ENCODE data around the gene ZSCAN16. TPM values are rescaled to one million over a fixed set of nuclear protein-coding genes. Genes with fewer than 3 reads are reported as not detected.

The ZSCAN16 gene
- total and polyA plus RNA-seq, 2 donors (not counting 1 experiment from before 2014, with no cell fraction given): 5.4 to 15.4 TPM

DNA sequence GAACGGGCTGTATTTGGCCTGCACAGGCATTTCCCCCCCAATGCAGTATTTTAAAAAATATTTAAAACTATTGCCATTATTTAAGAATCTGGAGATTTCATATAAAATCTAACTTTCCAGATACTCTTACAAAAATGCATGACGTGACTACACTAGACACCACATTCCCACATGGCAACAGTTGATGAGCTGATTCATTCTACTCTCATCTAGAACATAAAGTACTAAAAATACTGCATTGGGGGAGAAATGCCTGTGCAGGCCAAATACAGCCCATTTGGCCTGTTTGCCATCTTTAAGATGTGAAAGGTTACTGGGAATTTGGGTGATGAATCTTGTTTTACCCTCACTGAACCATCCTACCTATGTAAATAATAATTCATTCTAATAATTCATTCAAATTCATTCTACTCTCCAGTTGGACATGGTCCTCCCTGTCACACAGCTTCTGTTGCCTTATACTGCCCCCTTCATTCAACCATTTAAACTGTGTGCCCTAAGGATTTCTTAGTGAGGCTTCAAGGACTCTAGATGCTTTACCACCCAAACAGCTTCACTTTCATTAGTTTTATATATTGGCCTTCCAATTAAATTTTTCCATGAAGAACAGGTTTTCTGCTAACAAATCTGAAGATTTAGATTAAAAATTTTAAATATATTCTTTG, 6.9 kb upstream of the ZSCAN16 start:
- TF ChIP-seq EZH2 (IDR thresholded peaks at IDR 0.05; ENCODE audit: borderline replicate concordance, insufficient read depth, low read depth, low read length, poor library complexity, severe bottlenecking): no peak
- TF ChIP-seq, protein P1, sequence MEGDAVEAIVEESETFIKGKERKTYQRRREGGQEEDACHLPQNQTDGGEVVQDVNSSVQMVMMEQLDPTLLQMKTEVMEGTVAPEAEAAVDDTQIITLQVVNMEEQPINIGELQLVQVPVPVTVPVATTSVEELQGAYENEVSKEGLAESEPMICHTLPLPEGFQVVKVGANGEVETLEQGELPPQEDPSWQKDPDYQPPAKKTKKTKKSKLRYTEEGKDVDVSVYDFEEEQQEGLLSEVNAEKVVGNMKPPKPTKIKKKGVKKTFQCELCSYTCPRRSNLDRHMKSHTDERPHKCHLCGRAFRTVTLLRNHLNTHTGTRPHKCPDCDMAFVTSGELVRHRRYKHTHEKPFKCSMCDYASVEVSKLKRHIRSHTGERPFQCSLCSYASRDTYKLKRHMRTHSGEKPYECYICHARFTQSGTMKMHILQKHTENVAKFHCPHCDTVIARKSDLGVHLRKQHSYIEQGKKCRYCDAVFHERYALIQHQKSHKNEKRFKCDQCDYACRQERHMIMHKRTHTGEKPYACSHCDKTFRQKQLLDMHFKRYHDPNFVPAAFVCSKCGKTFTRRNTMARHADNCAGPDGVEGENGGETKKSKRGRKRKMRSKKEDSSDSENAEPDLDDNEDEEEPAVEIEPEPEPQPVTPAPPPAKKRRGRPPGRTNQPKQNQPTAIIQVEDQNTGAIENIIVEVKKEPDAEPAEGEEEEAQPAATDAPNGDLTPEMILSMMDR (IDR thresholded peaks at IDR 0.05): no peak
- no peak overlapping the region for H3K27ac Mint-ChIP-seq
- Histone ChIP-seq H3K4me3 (ENCODE audit: control extremely low read depth in 1 of 5, extremely low read depth in 1 of 5, insufficient read depth in 1 of 5, low read depth in 2 of 5, low read length in 4 of 5) (no peak overlapping the region), H3K27me3 (replicated peaks in 1 of 4; ENCODE audit: control extremely low read depth in 1 of 4, control insufficient read depth in 3 of 4, insufficient read depth in 4 of 4, low read length in 3 of 4) (no peaks in the 10 kb centered on the region), H3K36me3 (replicated peaks in 1 of 2; ENCODE audit: control extremely low read depth in 1 of 2, control insufficient read depth in 1 of 2, extremely low read depth in 1 of 2, insufficient read depth in 2 of 2, low read length in 1 of 2) (peaks cover 4 to 26% of the 10 kb centered on the region in 2 experiments), H3K4me1 (ENCODE audit: control insufficient read depth in 2 of 2, insufficient read depth in 2 of 2, low read length in 2 of 2) (no peaks in the 10 kb centered on the region), H2AFZ (ENCODE audit: insufficient read depth, low read depth, low read length, poor library complexity, severe bottlenecking) (no peak overlapping the region), H3K9me3 (ENCODE audit: control extremely low read depth in 1 of 3, control insufficient read depth in 2 of 3, insufficient read depth in 1 of 3, low read length in 2 of 3) (no peaks in the 10 kb centered on the region), H3K9ac (ENCODE audit: low read length) (no peak overlapping the region), H3K79me2 (ENCODE audit: control insufficient read depth, insufficient read depth, low read length) (no peaks in the 10 kb centered on the region), H3K4me2 (replicated peaks; ENCODE audit: low read depth, low read length, poor library complexity, severe bottlenecking) (no peak overlapping the region), H4K20me1 (ENCODE audit: control insufficient read depth, insufficient read depth, low read length, poor library complexity, severe bottlenecking) (no peaks in the 10 kb centered on the region), H3K27ac (ENCODE audit: low read length in 2 of 2) (no peak overlapping the region)
- H3K4me1 Mint-ChIP-seq: no peaks in the 10 kb centered on the region
- intact Hi-C loops (cut with micrococcal nuclease): no loop called here
- DNase-seq (no peak), ATAC-seq (ENCODE audit: low read depth) (no peak)
- ChIA-PET POLR2A (interaction anchor here (0.5 to 0.6 kb wide), 2 partner anchors 37 to 244 kb away, joined by 3 to 4 read pairs; partner anchors contain the start of gene ZNF165), CTCF (interaction anchor here (1.0 kb wide), 2 partner anchors 19 to 239 kb away, joined by 3 read pairs; no protein-coding TSS in a partner anchor)
- no peaks in the 10 kb centered on the region for H3K9me3 Mint-ChIP-seq (ENCODE audit: insufficient read depth)
- WGBS (ENCODE audit: insufficient coverage): no CpG with 5 or more reads among the region's 2 CpGs
- H3K4me3 Mint-ChIP-seq: no peak overlapping the region
- H3K27me3 Mint-ChIP-seq: no peaks in the 10 kb centered on the region

DNA sequence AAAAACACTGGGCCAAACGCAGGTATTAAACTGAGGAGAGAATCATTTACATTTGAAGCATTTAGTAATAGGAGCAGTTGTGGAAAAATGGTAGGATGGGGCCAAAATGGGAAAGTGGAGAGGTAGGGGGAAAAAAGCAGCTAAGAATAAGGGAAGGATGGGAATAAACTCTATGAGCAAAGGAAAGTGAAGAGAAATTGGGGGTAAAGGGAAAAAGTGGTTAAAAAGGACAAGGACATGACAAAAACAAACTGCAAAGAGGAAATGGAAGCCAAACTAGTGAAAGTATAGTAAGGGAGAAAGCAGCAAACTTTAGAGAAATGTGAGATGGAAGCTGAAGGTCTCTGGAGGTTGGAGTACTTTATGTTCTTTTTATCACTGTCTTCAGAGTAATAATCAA, 6.2 kb upstream of the ZSCAN16 start:
- POLR2A ChIA-PET: interaction anchor here (0.6 kb wide), 1 partner anchor 38 kb away, joined by 4 read pairs; the partner anchor contains the start of gene ZNF165
- no peak for ATAC-seq (ENCODE audit: low read depth)

More for the DNA sequence above, 6.2 kb upstream of the ZSCAN16 start:
- no peaks in the 10 kb centered on the region for H3K4me1 ChIP-seq (ENCODE audit: control insufficient read depth in 2 of 2, insufficient read depth in 2 of 2, low read length in 2 of 2)
- peaks cover 6% of the 10 kb centered on the region for H3K79me2 ChIP-seq (ENCODE audit: control insufficient read depth, insufficient read depth, low read length)
- H3K4me2 ChIP-seq (replicated peaks; ENCODE audit: low read depth, low read length, poor library complexity, severe bottlenecking): no peak overlapping the region
- no CpG with 5 or more reads among the region's 1 CpG for WGBS (ENCODE audit: insufficient coverage)
- H3K27ac ChIP-seq (ENCODE audit: low read length in 2 of 2): no peak overlapping the region
- no peak for DNase-seq
- Mint-ChIP-seq H3K4me3 (no peak overlapping the region), H3K9me3 (ENCODE audit: insufficient read depth) (no peaks in the 10 kb centered on the region), H3K27ac (no peak overlapping the region), H3K4me1 (no peaks in the 10 kb centered on the region), H3K27me3 (no peaks in the 10 kb centered on the region)
- intact Hi-C loops (cut with micrococcal nuclease): no loop called here
- H3K9me3 ChIP-seq (ENCODE audit: control extremely low read depth in 1 of 3, control insufficient read depth in 2 of 3, insufficient read depth in 1 of 3, low read length in 2 of 3): no peaks in the 10 kb centered on the region
- H3K27me3 ChIP-seq (replicated peaks in 1 of 4; ENCODE audit: control extremely low read depth in 1 of 4, control insufficient read depth in 3 of 4, insufficient read depth in 4 of 4, low read length in 3 of 4): no peaks in the 10 kb centered on the region
- H2AFZ ChIP-seq (ENCODE audit: insufficient read depth, low read depth, low read length, poor library complexity, severe bottlenecking): no peak overlapping the region
- H3K9ac ChIP-seq (ENCODE audit: low read length): no peak overlapping the region
- peaks cover 4 to 26% of the 10 kb centered on the region in 2 experiments for H3K36me3 ChIP-seq (replicated peaks in 1 of 2; ENCODE audit: control extremely low read depth in 1 of 2, control insufficient read depth in 1 of 2, extremely low read depth in 1 of 2, insufficient read depth in 2 of 2, low read length in 1 of 2)
- CTCF ChIA-PET: interaction anchor here (1.0 kb wide), 1 partner anchor 18 kb away, joined by 3 read pairs; no protein-coding TSS in a partner anchor
- no peak for TF ChIP-seq EZH2 (IDR thresholded peaks at IDR 0.05; ENCODE audit: borderline replicate concordance, insufficient read depth, low read depth, low read length, poor library complexity, severe bottlenecking)
- TF ChIP-seq, protein P1 (IDR thresholded peaks at IDR 0.05): no peak
- no peak overlapping the region for H3K4me3 ChIP-seq (ENCODE audit: control extremely low read depth in 1 of 5, extremely low read depth in 1 of 5, insufficient read depth in 1 of 5, low read depth in 2 of 5, low read length in 4 of 5)
- no peaks in the 10 kb centered on the region for H4K20me1 ChIP-seq (ENCODE audit: control insufficient read depth, insufficient read depth, low read length, poor library complexity, severe bottlenecking)

All from B cell (primary cell).